Dedifferentiated amniotic fluid mesenchymal stem cell (primary cell): Measurements from ENCODE around the gene RALGPS1.

ENCODE experiments used
- DNase-seq: peaks from one replicate; pipeline ENCODE4 v3.0.0-alpha.2; 2016; ENCODE audit errors: extremely low spot score

Gene RALGPS1

GRCh38 chr9:127187231-127187956 is 272.8 kb downstream of the RALGPS1 start:
- DNase-seq = peak; percentile 99

- DNase-seq = no peak
Observed at GRCh38 chr9:127188396-127188795, 273.8 kb downstream of the RALGPS1 start.

GRCh38 chr9:127189628-127190027 is 275.0 kb downstream of the RALGPS1 start:
- no peak for DNase-seq

GRCh38 chr9:127192744-127193143 is 278.2 kb downstream of the RALGPS1 start:
- DNase-seq = no peak

- DNase-seq = no peak
Observed at GRCh38 chr9:127193483-127193882, 278.9 kb downstream of the RALGPS1 start.

- DNase-seq = no peak
Observed at GRCh38 chr9:127194881-127195713, 280.5 kb downstream of the RALGPS1 start.

- DNase-seq = no peak
Observed at GRCh38 chr9:127195976-127196825, 281.6 kb downstream of the RALGPS1 start.

- DNase-seq = no peak
Observed at GRCh38 chr9:127196826-127197145, 282.2 kb downstream of the RALGPS1 start.

- DNase-seq = no peak
Observed at GRCh38 chr9:127197186-127197860, 282.7 kb downstream of the RALGPS1 start.

GRCh38 chr9:127197861-127198430 is 283.4 kb downstream of the RALGPS1 start:
- no peak for DNase-seq

- DNase-seq = no peak
Observed at GRCh38 chr9:127198587-127198986, 284.0 kb downstream of the RALGPS1 start.

GRCh38 chr9:127199001-127199791 is 284.6 kb downstream of the RALGPS1 start:
- DNase-seq = peak; percentile 86

- DNase-seq = no peak
Observed at GRCh38 chr9:127200106-127200862, 285.7 kb downstream of the RALGPS1 start.

- no peak for DNase-seq
Observed at GRCh38 chr9:127201071-127201541, 286.5 kb downstream of the RALGPS1 start.

- no peak for DNase-seq
Observed at GRCh38 chr9:127201731-127202130, 287.1 kb downstream of the RALGPS1 start.

GRCh38 chr9:127202461-127203169 is 288.0 kb downstream of the RALGPS1 start:
- DNase-seq = no peak

GRCh38 chr9:127203681-127204327 is 289.2 kb downstream of the RALGPS1 start:
- no peak for DNase-seq

- peak; percentile 39 for DNase-seq
Observed at GRCh38 chr9:127204771-127205470, 290.3 kb downstream of the RALGPS1 start.
